NT2/D1 (cell line): ENCODE results near the gene MFAP1.

Source experiments
- SUZ12 ChIP-seq: IDR thresholded peaks from 2 replicates; pipeline ENCODE4 v1.6.1; 2011; ENCODE audit not compliant: insufficient read length, insufficient read depth; ENCODE audit errors: extremely low read depth
- YY1 ChIP-seq: IDR thresholded peaks from 2 replicates; pipeline ENCODE4 v1.6.1; 2011; ENCODE audit not compliant: insufficient read length, insufficient read depth
- ZNF274 ChIP-seq: IDR thresholded peaks from 2 replicates; pipeline ENCODE4 v1.6.1; 2011; ENCODE audit warnings: mild to moderate bottlenecking, low read depth, low read length

GRCh38 chr15:43794269-43795037 lies 30.0 kb downstream of the MFAP1 start:
- TF ChIP-seq YY1 (no peak), SUZ12 (no peak), ZNF274 (no peak)
